Activated naive CD4-positive, alpha-beta T cell treated with anti-CD3 and anti-CD28 coated beads, Interleukin-2, amount 50 U/mL, for 24 hours (primary cell): ENCODE data around the gene IMMP2L.

Source experiments
- H3K27ac Mint-ChIP-seq: one replicate; pipeline ENCODE4 v1.8.0; 2021; ENCODE audit warnings: mild to moderate bottlenecking, mixed read lengths
- H3K27me3 Mint-ChIP-seq: one replicate; pipeline ENCODE4 v1.8.0; 2021; ENCODE audit warnings: mixed read lengths
- H3K36me3 Mint-ChIP-seq: one replicate; pipeline ENCODE4 v1.8.0; 2021; ENCODE audit warnings: mixed read lengths
- H3K4me1 Mint-ChIP-seq: one replicate; pipeline ENCODE4 v1.8.0; 2021; ENCODE audit warnings: mixed read lengths
- H3K4me3 Mint-ChIP-seq: one replicate; pipeline ENCODE4 v1.8.0; 2021; ENCODE audit warnings: mild to moderate bottlenecking, mixed read lengths
- H3K9me3 Mint-ChIP-seq: one replicate; pipeline ENCODE4 v1.8.0; 2021; ENCODE audit warnings: mixed read lengths

The IMMP2L gene

DNA sequence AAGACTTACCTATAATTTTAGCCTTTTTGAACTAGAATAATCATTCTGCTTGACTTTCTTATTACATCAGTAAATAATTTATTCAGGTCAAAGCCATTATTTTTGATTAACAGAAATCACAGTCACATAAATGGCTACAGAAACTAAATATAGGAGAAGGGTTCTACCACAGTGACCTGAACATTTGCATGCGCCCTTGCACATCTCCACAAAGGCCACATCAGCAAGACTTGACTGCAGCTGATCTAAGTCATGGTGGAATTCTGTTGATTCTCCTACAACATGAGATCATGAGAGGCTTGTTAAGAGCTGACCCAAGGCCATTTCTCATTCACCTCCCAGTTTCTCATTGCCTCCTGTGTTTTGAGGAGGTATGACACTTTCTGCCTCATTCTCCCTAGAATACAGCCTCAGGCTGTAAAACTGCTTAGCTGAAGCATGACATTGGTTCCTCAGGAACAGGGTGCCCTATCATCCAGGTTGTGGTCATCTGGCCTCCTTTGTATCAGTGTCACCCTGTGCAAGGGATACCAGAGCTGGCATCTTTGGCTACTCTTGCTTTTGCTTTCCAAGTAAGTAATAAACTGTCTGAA lies 6.7 kb upstream of the IMMP2L start:
- no peak overlapping the region for H3K27ac Mint-ChIP-seq
- H3K36me3 Mint-ChIP-seq, result peaks cover 5% of the 10 kb centered on the region
- no peak overlapping the region for H3K4me3 Mint-ChIP-seq
- H3K27me3 Mint-ChIP-seq, result peaks cover 9% of the 10 kb centered on the region
- H3K4me1 Mint-ChIP-seq, result no peaks in the 10 kb centered on the region
- peaks cover 8% of the 10 kb centered on the region for H3K9me3 Mint-ChIP-seq

DNA sequence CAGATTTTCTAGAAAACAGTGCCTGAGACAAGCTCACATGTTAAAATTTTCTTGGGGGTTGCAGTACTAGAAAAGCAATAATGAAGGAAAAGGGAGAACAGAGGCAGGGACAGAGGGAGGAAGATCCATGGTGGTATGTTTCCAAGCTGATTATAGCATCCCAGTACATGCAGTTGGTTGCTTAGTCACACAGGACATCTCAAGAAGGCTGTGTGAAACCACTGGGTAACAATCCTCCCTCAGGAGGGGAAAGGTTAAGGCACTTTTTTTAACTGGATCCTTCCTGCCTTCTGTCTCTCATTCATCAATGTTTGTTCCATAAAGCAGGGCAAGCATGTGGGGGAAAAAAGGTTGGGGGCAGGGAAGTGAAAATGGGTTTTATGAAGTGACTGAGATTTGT lies 6.1 kb upstream of the IMMP2L start:
- Mint-ChIP-seq H3K9me3 (peaks cover 8% of the 10 kb centered on the region), H3K36me3 (peaks cover 5% of the 10 kb centered on the region), H3K27me3 (peaks cover 7% of the 10 kb centered on the region), H3K27ac (no peak overlapping the region), H3K4me1 (peaks cover 4% of the 10 kb centered on the region), H3K4me3 (no peak overlapping the region)

DNA sequence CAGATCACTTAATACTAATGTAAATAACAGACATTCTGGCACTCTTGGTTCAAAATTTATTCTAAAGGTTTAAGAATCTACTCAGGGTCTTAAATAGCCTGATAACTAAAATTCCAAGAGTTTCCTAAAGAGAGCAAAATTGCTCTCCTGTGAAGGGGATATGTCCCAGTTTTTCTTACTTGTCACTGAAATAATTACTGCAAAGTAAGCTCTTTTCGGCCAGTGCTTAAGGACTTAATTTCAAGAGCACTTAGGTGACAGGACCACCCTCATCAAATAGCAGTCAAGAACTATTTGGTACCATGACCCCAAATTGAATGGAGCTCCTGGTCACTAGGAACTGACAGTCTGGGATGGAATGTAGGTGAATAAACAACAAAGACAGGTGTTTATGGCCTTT lies 1.8 kb upstream of the IMMP2L start:
- Mint-ChIP-seq H3K4me3 (no peak overlapping the region), H3K27ac (no peak overlapping the region), H3K4me1 (peaks cover 31% of the 10 kb centered on the region), H3K27me3 (peaks cover 5% of the 10 kb centered on the region), H3K36me3 (no peaks in the 10 kb centered on the region), H3K9me3 (no peaks in the 10 kb centered on the region)

DNA sequence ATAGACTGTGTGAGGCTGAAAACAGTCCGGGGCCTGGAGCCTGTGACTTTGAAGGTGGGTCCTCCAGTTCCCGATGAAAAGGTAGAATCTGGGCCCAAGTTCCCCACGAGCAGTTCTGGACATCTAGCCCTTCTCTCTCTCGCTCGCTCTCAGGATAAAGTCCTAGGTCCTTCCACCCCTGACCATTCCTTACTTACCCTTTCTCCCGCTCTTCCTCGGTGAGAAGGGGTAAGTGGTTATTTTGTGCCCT lies 713 bp downstream of the IMMP2L start:
- Mint-ChIP-seq H3K36me3 (peaks cover 11% of the 10 kb centered on the region), H3K27ac (peak overlapping the region; percentile 97), H3K4me1 (peaks cover 45% of the 10 kb centered on the region), H3K9me3 (no peaks in the 10 kb centered on the region), H3K4me3 (peak overlapping the region; percentile 93), H3K27me3 (no peaks in the 10 kb centered on the region)

DNA sequence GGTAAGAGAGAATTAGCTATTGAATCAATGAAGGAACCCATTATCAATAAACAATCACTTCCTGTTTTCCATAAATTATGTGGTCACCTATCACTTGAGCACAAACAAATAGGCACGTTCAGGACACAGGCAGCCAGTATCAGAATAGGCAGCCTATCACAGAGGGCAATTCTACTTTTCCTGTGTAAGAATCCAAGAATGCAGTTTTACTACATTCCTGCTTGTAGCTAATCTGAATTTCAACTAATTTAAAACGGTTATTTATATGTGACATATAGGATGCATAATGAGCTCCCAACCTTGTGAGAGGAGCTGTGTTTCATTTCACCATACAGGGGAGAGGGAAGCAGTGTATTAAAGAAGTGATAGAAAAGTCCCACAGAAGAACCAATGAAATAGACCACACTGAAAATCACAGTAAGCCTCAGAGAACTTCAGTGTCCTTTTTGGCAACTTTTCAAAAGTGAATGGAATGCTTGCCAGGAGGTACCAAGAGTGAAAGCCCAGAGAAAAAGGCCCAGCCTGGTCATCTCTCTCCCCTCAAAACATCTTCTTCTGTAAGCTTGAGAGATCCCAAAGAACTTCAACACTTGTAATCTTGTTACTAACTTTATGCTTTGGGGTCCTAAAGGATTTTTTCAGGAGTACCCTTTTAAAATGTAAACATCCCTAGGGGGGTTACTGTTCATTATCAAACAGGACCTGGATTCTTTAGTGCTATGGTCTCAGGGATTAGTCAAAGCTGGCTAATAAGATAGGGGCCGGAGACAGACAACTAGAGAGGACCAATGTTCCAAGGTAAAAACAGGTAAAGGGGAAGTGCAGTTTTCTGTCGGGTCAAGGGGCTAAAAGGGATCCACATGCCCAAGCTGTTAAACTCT lies 1.3 kb downstream of the IMMP2L start:
- Mint-ChIP-seq H3K9me3 (no peaks in the 10 kb centered on the region), H3K4me1 (peaks cover 48% of the 10 kb centered on the region), H3K4me3 (peak overlapping the region; percentile 93)

DNA sequence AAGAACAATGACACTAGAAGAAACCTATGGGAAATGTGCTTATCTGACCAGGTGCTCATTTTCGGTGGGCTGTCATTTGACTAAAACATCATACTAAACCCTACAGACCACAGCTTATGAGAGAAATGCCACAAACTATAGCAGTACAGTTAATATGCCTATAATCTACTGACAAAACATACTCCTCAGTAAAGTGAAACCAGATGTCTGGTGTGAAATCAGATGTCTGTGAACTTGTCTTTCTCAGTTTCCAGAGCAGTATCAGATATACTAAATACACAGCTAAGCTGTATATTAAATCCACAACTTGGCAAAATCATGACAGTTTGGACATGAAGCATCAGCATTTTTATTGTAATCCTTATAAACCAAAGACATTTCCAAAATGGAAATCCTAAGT lies 3.3 kb downstream of the IMMP2L start:
- Mint-ChIP-seq H3K9me3 (no peaks in the 10 kb centered on the region), H3K4me3 (peak overlapping the region; percentile 17), H3K36me3 (peaks cover 26% of the 10 kb centered on the region), H3K4me1 (peaks cover 50% of the 10 kb centered on the region), H3K27me3 (no peaks in the 10 kb centered on the region), H3K27ac (no peak overlapping the region)

More for the DNA sequence above, 1.3 kb downstream of the IMMP2L start:
- Mint-ChIP-seq H3K27me3 (no peaks in the 10 kb centered on the region), H3K27ac (peak overlapping the region; percentile 97), H3K36me3 (peaks cover 14% of the 10 kb centered on the region)

DNA sequence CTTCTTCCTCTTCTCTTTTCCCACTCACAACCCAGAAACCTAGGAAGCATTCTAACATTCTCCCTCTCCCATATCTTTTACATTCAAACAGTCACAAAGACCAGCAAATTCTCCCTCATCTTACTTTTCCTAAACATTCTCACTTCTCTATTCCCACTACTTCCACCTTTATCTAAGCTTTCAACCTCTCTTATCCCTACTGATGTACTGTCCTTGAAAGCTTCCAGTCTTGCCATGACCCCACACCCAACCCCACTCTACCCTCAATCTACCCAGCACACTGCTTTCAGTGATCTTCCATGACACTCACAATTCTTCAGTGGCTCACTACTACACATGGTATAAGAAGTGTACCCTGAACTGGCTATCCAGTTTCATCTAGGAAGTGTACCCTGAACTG lies 5.3 kb downstream of the IMMP2L start:
- Mint-ChIP-seq H3K4me1 (peaks cover 41% of the 10 kb centered on the region), H3K36me3 (peaks cover 27% of the 10 kb centered on the region), H3K4me3 (no peak overlapping the region), H3K27ac (no peak overlapping the region), H3K27me3 (no peaks in the 10 kb centered on the region), H3K9me3 (no peaks in the 10 kb centered on the region)

DNA sequence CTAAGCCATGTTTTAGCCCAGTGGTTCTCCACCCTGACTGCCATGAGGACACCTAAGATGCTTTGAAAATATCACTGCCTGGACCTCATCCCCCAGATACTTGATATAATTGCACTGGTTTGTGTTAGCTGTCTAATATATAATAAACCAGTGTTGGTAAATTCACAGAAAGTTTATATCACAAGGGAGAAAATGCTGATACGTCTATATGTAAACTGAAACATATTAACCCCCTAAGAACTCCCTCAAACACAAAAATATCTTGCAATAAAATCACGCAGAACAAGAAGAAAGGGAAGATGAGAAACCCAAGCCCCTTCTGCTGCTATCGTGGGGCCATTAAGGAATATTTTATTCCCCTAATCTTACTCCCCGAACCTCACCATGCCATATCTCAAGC lies 8.2 kb downstream of the IMMP2L start:
- Mint-ChIP-seq H3K27ac (no peak overlapping the region), H3K9me3 (no peaks in the 10 kb centered on the region), H3K27me3 (no peaks in the 10 kb centered on the region), H3K36me3 (peaks cover 39% of the 10 kb centered on the region), H3K4me3 (no peak overlapping the region), H3K4me1 (peaks cover 26% of the 10 kb centered on the region)

DNA sequence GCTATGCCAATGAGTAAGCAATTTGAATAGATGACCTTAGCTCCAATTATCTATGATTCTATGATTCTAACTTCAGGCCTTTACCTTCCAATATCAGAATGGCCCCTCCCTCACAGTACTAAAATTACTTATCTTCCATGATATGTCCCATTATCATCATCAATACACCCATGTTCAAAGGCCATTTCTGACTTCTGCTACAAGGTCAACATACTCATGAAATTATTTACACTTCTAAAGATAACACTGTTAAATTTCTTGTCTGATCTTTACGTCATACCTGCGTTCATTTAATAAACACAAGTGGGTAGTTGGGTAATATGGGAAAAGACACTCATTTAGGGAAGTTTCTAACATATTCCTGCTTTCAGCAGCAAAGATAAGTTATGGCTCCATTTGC lies 21.2 kb downstream of the IMMP2L start:
- H3K27ac Mint-ChIP-seq, result no peak overlapping the region

DNA sequence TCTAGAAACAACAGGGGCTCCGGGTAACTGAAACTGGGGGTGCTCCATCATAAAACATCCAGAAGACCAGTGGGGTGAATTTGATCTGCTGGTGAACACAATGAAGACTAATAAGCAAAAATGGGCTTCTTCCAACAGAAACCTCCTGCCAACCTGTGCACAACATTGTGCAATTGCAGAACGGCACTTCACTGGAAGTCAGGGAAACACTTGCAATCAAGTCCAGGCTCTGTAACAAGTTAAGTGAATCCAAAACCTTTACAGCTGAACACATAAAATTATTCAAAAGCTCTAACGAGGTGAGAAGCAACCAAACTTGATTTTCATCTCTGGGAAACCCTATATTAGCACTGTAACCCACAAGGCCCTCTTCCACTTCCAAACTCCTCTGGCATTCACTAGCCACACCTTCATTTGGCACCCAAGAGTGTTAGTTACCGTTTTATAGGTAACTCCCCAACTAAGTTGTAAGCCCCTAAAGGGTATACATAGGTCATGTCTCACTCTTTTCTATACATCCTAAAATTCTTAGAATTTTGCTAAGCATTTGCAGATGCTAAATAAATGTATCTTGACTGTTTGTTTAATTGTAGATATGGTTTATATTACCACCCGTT lies 22.0 kb downstream of the IMMP2L start:
- H3K27ac Mint-ChIP-seq, result no peak overlapping the region
- no peaks in the 10 kb centered on the region for H3K27me3 Mint-ChIP-seq
- H3K9me3 Mint-ChIP-seq, result no peaks in the 10 kb centered on the region

More for the DNA sequence above, 21.2 kb downstream of the IMMP2L start:
- Mint-ChIP-seq H3K4me3 (no peak overlapping the region), H3K4me1 (peaks cover 19% of the 10 kb centered on the region), H3K27me3 (no peaks in the 10 kb centered on the region), H3K36me3 (peaks cover 21% of the 10 kb centered on the region), H3K9me3 (no peaks in the 10 kb centered on the region)

DNA sequence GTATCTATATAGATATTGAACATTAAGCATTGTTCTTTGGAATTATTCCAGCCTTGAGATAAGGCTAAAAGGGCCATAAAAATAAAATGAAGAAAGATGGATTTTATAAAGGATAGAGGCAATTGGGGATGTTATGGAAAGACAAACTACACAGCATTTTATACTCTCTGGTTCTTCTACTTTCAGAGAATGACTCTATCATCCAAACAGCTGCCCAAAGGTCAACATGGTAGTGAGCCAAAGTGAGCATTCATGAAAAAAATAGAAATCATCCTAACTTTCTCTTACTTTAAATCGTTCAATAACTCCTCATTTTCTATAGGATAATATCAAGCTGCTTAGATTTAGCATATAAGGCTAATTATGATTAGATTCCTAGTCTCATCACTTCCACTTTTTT lies 25.2 kb downstream of the IMMP2L start:
- H3K4me1 Mint-ChIP-seq, result peaks cover 24% of the 10 kb centered on the region
- H3K27me3 Mint-ChIP-seq, result no peaks in the 10 kb centered on the region
- H3K27ac Mint-ChIP-seq, result no peak overlapping the region
- no peaks in the 10 kb centered on the region for H3K9me3 Mint-ChIP-seq
- no peak overlapping the region for H3K4me3 Mint-ChIP-seq
- peaks cover 11% of the 10 kb centered on the region for H3K36me3 Mint-ChIP-seq

More for the DNA sequence above, 22.0 kb downstream of the IMMP2L start:
- H3K4me1 Mint-ChIP-seq, result peaks cover 19% of the 10 kb centered on the region
- no peak overlapping the region for H3K4me3 Mint-ChIP-seq
- H3K36me3 Mint-ChIP-seq, result peaks cover 19% of the 10 kb centered on the region

DNA sequence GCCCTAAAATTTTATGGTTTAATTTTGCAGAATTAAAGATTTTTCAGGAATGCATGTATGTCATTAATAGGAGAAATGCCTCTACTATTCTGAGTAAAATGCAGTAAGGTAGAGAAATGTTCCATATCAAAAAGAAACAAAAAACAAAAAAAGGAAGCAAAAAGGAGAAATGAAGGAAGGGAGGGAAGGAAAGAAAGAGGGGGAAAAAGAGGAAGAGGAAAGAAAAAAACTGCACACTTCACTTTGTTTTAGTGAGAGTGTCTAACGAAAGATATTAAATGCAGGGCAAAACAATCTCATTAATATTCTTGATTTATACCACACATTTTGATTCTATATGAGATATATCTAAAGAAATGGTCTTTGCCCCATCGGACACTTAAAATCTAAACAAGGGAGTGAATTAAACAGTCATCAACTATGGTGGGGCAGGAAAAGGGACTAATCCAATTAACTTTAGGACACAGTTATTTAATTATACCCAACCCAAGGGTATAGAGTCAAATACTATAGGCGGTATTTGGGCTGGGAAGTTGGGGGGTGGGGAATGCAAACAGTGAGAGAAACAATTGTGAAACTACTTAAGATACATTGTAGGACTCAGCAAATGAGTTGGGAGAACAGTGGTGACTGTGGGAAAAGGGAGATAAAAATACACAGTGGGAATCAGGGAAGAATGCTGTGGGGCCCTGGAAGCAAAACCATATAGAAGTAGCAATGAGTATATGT lies 27.0 kb downstream of the IMMP2L start:
- Mint-ChIP-seq H3K4me3 (no peak overlapping the region), H3K4me1 (peaks cover 18% of the 10 kb centered on the region), H3K9me3 (no peaks in the 10 kb centered on the region), H3K27ac (no peak overlapping the region), H3K27me3 (no peaks in the 10 kb centered on the region), H3K36me3 (peaks cover 8% of the 10 kb centered on the region)

DNA sequence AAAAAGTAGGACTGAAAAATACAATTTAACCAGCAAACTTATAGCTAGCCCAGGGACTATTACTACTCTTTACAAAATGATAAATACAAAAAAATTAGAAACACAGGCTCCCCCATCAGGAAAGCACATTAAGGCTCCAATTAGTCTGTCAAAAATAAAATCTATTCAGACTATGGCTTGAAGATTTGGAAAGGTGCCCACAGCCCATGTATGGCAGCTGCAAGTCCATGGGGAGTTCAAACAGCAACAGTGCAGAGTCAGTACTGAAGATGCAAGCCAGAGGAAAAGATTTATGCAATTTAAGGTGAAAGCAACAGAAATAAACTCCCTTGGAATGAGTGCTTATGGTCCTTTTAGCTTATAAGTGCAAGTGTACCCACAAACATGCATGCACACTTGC lies 29.7 kb downstream of the IMMP2L start:
- H3K4me3 Mint-ChIP-seq, result no peak overlapping the region
- H3K9me3 Mint-ChIP-seq, result no peaks in the 10 kb centered on the region
- H3K27me3 Mint-ChIP-seq, result no peaks in the 10 kb centered on the region
- no peak overlapping the region for H3K27ac Mint-ChIP-seq
- peaks cover 6% of the 10 kb centered on the region for H3K36me3 Mint-ChIP-seq
- H3K4me1 Mint-ChIP-seq, result peaks cover 30% of the 10 kb centered on the region

DNA sequence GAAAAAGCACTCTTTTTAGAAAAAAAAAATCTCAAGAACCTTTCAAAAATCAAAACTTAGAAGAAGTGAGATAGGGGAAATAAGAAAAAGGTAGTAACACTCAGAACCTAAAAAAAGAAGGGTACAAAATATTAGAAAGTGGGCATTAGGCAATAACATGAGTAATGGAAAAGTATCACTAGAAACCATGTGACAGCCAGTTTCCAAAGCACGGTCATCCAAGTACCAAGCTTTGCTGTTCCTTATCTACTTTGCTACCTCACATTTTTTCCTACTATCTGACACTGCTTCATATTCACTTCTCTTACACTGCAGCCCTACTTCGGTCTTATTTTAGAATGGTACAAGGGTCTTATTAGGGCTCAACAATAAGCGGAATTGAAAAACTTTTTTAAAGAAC lies 30.3 kb downstream of the IMMP2L start:
- H3K36me3 Mint-ChIP-seq, result peaks cover 5% of the 10 kb centered on the region
- H3K4me1 Mint-ChIP-seq, result peaks cover 29% of the 10 kb centered on the region
- H3K9me3 Mint-ChIP-seq, result no peaks in the 10 kb centered on the region
- H3K27me3 Mint-ChIP-seq, result no peaks in the 10 kb centered on the region
- no peak overlapping the region for H3K4me3 Mint-ChIP-seq
- H3K27ac Mint-ChIP-seq, result no peak overlapping the region

DNA sequence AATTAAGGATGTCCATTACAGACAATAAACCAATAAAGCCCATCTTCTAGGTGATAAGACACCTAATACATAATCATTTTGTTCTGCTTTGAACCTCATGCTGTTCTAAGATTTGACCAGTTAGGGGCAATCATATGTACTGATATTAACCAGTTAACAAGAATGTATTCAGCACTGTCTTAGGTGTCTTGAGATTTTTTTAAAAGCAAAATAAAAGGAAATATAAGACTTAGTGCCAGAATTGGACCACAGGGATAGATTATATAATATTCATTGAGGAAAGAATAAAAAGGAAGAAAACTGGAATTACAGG lies 32.0 kb downstream of the IMMP2L start:
- H3K27me3 Mint-ChIP-seq, result no peaks in the 10 kb centered on the region
- H3K4me3 Mint-ChIP-seq, result no peak overlapping the region
- no peak overlapping the region for H3K27ac Mint-ChIP-seq
- peaks cover 30% of the 10 kb centered on the region for H3K4me1 Mint-ChIP-seq
- no peaks in the 10 kb centered on the region for H3K9me3 Mint-ChIP-seq
- H3K36me3 Mint-ChIP-seq, result peaks cover 7% of the 10 kb centered on the region
